IPS-20b (cell line): ENCODE measurements around the gene COX6A2.

Experiments
- H3K27ac ChIP-seq: one replicate; pipeline ENCODE4 v1.5.1; 2013; ENCODE audit warnings: low read length
- H3K27me3 ChIP-seq: 2 replicates; pipeline ENCODE4 v1.6.1; 2013; ENCODE audit warnings: mild to moderate bottlenecking, low read length, inconsistent platforms; ENCODE audit not compliant: insufficient read depth
- H3K36me3 ChIP-seq: 2 replicates; pipeline ENCODE4 v1.6.1; 2013; ENCODE audit warnings: low read depth, mild to moderate bottlenecking, inconsistent platforms, low read length, moderate library complexity; ENCODE audit not compliant: insufficient read depth
- H3K4me1 ChIP-seq: 2 replicates; pipeline ENCODE4 v1.6.1; 2013; ENCODE audit warnings: mild to moderate bottlenecking, control low read depth, inconsistent platforms, low read length, moderate library complexity; ENCODE audit not compliant: insufficient read depth
- H3K4me3 ChIP-seq: 2 replicates; pipeline ENCODE4 v1.5.1; 2013; ENCODE audit warnings: mild to moderate bottlenecking, low read length, inconsistent platforms
- H3K9ac ChIP-seq: 2 replicates; pipeline ENCODE4 v1.6.1; 2013; ENCODE audit warnings: low read depth, mild to moderate bottlenecking, inconsistent platforms, low read length, moderate library complexity
- H3K9me3 ChIP-seq: 2 replicates; pipeline ENCODE4 v1.6.1; 2013; ENCODE audit warnings: mild to moderate bottlenecking, low read depth, low read length, inconsistent platforms; ENCODE audit not compliant: insufficient read depth

The COX6A2 gene

GRCh38 chr16:31413381-31413780 lies 14.8 kb downstream of the COX6A2 start:
- Histone ChIP-seq H3K9me3 (no peaks in the 10 kb centered on the region), H3K27ac (no peak overlapping the region), H3K4me1 (no peaks in the 10 kb centered on the region), H3K9ac (no peak overlapping the region), H3K4me3 (no peak overlapping the region), H3K36me3 (no peaks in the 10 kb centered on the region), H3K27me3 (no peaks in the 10 kb centered on the region)

DNA sequence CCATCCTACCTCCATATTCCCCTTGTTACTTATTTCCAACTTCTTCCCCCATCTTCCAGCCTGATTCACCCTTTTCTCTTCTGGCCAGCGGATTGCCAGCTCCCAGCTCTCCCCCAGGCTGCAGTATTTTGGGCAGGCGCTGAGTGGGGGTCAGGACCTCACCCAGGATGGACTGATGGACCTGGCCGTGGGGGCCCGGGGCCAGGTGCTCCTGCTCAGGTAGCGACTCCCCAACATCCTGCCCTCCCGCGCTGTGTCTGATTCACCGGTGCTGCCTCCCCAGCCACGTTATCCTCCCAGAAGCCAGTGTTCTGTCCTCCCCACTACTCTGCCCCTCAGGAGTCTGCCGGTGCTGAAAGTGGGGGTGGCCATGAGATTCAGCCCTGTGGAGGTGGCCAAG lies 15.4 kb downstream of the COX6A2 start:
- Histone ChIP-seq H3K9me3 (no peaks in the 10 kb centered on the region), H3K4me3 (no peak overlapping the region), H3K27ac (no peak overlapping the region), H3K36me3 (no peaks in the 10 kb centered on the region), H3K4me1 (no peaks in the 10 kb centered on the region), H3K27me3 (no peaks in the 10 kb centered on the region), H3K9ac (no peak overlapping the region)

- H3K36me3 ChIP-seq = no peaks in the 10 kb centered on the region
- H3K9ac ChIP-seq = no peak overlapping the region
- H3K9me3 ChIP-seq = no peaks in the 10 kb centered on the region
- no peak overlapping the region for H3K4me3 ChIP-seq
- H3K27me3 ChIP-seq = no peaks in the 10 kb centered on the region
- no peak overlapping the region for H3K27ac ChIP-seq
- no peaks in the 10 kb centered on the region for H3K4me1 ChIP-seq
These were observed 16.9 kb downstream of the COX6A2 start for GRCh38 chr16:31411024-31411844.

- no peak overlapping the region for H3K4me3 ChIP-seq
- H3K9me3 ChIP-seq = no peaks in the 10 kb centered on the region
- no peaks in the 10 kb centered on the region for H3K36me3 ChIP-seq
- H3K4me1 ChIP-seq = no peaks in the 10 kb centered on the region
- H3K27ac ChIP-seq = no peak overlapping the region
- no peaks in the 10 kb centered on the region for H3K27me3 ChIP-seq
- no peak overlapping the region for H3K9ac ChIP-seq
These were observed 18.1 kb downstream of the COX6A2 start for GRCh38 chr16:31410082-31410481.

DNA sequence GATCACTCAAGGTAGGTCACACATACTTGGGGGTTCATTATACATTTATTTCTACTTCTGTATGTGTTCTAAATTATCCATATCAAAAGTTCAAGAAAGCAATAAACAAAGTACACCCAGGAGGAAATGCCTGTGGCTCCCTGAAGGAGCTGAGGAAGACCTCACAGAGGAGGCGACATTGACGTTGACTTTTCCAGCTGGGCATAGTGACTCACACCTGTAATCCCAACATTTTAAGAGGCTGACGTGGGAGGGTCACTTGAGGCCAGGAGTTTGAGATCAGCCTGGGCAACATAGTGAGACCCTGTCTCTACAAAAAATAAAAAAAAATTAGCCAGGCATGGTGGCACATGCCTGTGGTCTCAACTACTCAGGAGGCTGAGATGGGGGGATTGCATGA lies 18.7 kb downstream of the COX6A2 start:
- no peak overlapping the region for H3K27ac ChIP-seq
- no peaks in the 10 kb centered on the region for H3K27me3 ChIP-seq
- H3K4me1 ChIP-seq = no peaks in the 10 kb centered on the region
- H3K4me3 ChIP-seq = no peak overlapping the region
- H3K9ac ChIP-seq = no peak overlapping the region
- H3K36me3 ChIP-seq = no peaks in the 10 kb centered on the region
- no peaks in the 10 kb centered on the region for H3K9me3 ChIP-seq

DNA sequence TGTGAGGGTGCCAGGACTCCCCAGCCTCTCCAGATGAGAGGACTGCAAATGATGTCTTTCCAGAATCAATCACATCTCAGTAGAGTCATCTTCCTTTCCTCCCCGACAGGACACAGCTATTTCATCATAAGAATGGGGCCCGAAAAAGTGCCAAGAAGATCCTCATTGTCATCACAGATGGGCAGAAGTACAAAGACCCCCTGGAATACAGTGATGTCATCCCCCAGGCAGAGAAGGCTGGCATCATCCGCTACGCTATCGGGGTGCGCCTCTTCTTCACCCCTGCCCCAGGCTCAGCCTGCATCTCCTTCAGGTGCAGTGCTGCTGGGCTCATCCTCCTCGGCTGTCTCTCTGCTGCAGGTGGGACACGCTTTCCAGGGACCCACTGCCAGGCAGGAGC lies 20.8 kb downstream of the COX6A2 start:
- Histone ChIP-seq H3K36me3 (no peaks in the 10 kb centered on the region), H3K4me3 (no peak overlapping the region), H3K27ac (no peak overlapping the region), H3K27me3 (no peaks in the 10 kb centered on the region), H3K9me3 (no peaks in the 10 kb centered on the region), H3K4me1 (no peaks in the 10 kb centered on the region), H3K9ac (no peak overlapping the region)

- H3K4me1 ChIP-seq = no peaks in the 10 kb centered on the region
- no peak overlapping the region for H3K27ac ChIP-seq
- H3K27me3 ChIP-seq = no peaks in the 10 kb centered on the region
- H3K9me3 ChIP-seq = no peaks in the 10 kb centered on the region
- H3K36me3 ChIP-seq = no peaks in the 10 kb centered on the region
- no peak overlapping the region for H3K9ac ChIP-seq
- H3K4me3 ChIP-seq = no peak overlapping the region
These were observed 23.7 kb downstream of the COX6A2 start for GRCh38 chr16:31404353-31405064.

DNA sequence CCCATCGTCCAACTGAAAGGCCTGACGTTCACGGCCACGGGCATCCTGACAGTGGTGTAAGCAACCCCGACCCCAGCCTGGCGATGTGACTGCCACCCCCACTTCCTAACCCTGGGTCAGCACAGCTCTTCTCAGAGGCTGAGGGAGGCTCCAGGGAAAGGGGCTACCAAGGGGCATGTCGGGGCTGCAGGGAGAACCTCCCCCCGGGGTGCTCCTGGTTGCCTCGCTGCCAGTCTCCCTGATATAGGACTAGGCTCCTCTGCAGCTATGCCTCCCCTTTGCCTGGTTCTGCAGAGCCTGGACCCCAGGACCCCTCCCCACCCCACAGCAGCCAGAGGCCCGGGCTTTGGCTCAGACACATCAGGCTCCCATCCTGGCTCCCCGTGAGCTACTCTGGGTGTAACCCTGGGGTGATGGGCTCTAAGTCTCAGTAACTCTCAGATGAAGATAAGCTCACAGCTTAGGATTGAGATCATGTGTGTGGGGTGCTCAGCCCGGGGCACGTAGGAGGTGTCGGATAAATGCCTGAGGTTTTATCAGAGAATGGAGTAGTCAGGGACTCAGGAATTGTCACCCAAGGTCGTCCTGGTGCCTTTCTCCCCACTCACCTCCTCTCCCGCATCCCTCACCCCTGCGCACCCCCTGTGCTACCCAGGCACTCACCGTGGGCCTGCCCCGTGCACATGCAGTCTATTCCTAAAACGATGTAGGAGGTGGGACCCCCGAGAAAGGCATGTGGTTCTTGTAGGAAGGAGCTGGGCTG lies 24.4 kb downstream of the COX6A2 start:
- H3K4me3 ChIP-seq = no peak overlapping the region
- no peaks in the 10 kb centered on the region for H3K27me3 ChIP-seq
- no peaks in the 10 kb centered on the region for H3K9me3 ChIP-seq
- no peak overlapping the region for H3K9ac ChIP-seq
- H3K27ac ChIP-seq = no peak overlapping the region
- no peaks in the 10 kb centered on the region for H3K4me1 ChIP-seq
- no peaks in the 10 kb centered on the region for H3K36me3 ChIP-seq

- H3K9ac ChIP-seq = no peak overlapping the region
- H3K4me3 ChIP-seq = no peak overlapping the region
- no peaks in the 10 kb centered on the region for H3K36me3 ChIP-seq
- no peak overlapping the region for H3K27ac ChIP-seq
- H3K9me3 ChIP-seq = no peaks in the 10 kb centered on the region
- H3K27me3 ChIP-seq = no peaks in the 10 kb centered on the region
- H3K4me1 ChIP-seq = no peaks in the 10 kb centered on the region
These were observed 25.5 kb downstream of the COX6A2 start for GRCh38 chr16:31402687-31403086.

DNA sequence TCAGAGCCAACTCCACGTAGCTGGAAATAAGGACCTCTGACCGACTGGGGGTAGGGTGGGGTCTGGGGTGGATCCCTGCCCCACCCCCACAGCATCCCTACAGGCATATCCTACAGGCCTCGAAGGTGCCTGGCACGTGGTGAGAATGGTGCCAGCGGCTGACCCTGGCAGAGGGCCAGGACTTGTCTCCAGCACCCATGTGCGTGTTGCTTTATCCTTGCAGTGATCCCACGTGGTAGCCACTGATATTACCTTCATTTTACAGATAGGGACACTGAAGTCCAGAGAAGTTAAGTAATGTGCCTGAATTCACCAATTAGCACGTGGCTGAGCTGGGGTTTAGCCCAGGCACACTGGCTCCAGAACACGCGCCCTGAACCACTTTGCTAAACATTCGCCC lies 26.7 kb downstream of the COX6A2 start:
- no peak overlapping the region for H3K4me3 ChIP-seq
- no peaks in the 10 kb centered on the region for H3K27me3 ChIP-seq
- H3K9me3 ChIP-seq = no peaks in the 10 kb centered on the region
- H3K36me3 ChIP-seq = no peaks in the 10 kb centered on the region
- no peaks in the 10 kb centered on the region for H3K4me1 ChIP-seq
- H3K9ac ChIP-seq = no peak overlapping the region
- H3K27ac ChIP-seq = no peak overlapping the region

GRCh38 chr16:31400191-31400590 lies 28.0 kb downstream of the COX6A2 start:
- Histone ChIP-seq H3K9ac (no peak overlapping the region), H3K27me3 (no peaks in the 10 kb centered on the region), H3K9me3 (no peaks in the 10 kb centered on the region), H3K27ac (no peak overlapping the region), H3K36me3 (no peaks in the 10 kb centered on the region), H3K4me3 (no peak overlapping the region), H3K4me1 (no peaks in the 10 kb centered on the region)
